ENCODE measurements around the gene SLC7A8.

Gene SLC7A8

GRCh38 chr14:23126548-23127278 is 56.7 kb downstream of the SLC7A8 start:
- DNase-seq (ENCODE audit: extremely low spot score): no peak
- POLR2A ChIA-PET: interaction anchor here (1.5 kb wide), 1 partner anchor 175 kb away, joined by 3 read pairs; no protein-coding TSS in a partner anchor
- no peak for TF ChIP-seq BHLHE40 (IDR thresholded peaks at IDR 0.05; ENCODE audit: borderline replicate concordance)
- no peak for TF ChIP-seq SUZ12 (IDR thresholded peaks at IDR 0.05)
- no peak for TF ChIP-seq FOXM1 (IDR thresholded peaks at IDR 0.05; ENCODE audit: borderline replicate concordance)
- no peak for TF ChIP-seq SP1 (IDR thresholded peaks at IDR 0.05)
- no peak for TF ChIP-seq ELF4 (IDR thresholded peaks at IDR 0.05)
- TF ChIP-seq FOXK2 (IDR thresholded peaks at IDR 0.05): no peak
- no peak for TF ChIP-seq LEF1 (IDR thresholded peaks at IDR 0.05; ENCODE audit: borderline replicate concordance)
- no peak for TF ChIP-seq TARDBP (IDR thresholded peaks at IDR 0.05)
- no peak for TF ChIP-seq HDGF (IDR thresholded peaks at IDR 0.05; ENCODE audit: borderline replicate concordance)
- no peak for TF ChIP-seq ARNT (IDR thresholded peaks at IDR 0.05)
- no peak for TF ChIP-seq FOXA1 (IDR thresholded peaks at IDR 0.05)
- CTCF ChIA-PET: no interaction called here

GRCh38 chr14:23125933-23126524 is 57.4 kb downstream of the SLC7A8 start:
- no peak for TF ChIP-seq HDGF (IDR thresholded peaks at IDR 0.05; ENCODE audit: borderline replicate concordance)
- TF ChIP-seq FOXM1 (IDR thresholded peaks at IDR 0.05; ENCODE audit: borderline replicate concordance): no peak
- TF ChIP-seq FOXA1 (IDR thresholded peaks at IDR 0.05): no peak
- no peak for TF ChIP-seq SP1 (IDR thresholded peaks at IDR 0.05)
- TF ChIP-seq FOXK2 (IDR thresholded peaks at IDR 0.05): no peak
- TF ChIP-seq L3MBTL2 (conservative IDR thresholded peaks at IDR 0.05): no peak
- no peak for TF ChIP-seq BHLHE40 (IDR thresholded peaks at IDR 0.05; ENCODE audit: borderline replicate concordance)
- no peak for TF ChIP-seq ELF4 (IDR thresholded peaks at IDR 0.05)
- no peak for TF ChIP-seq CTBP1 (IDR thresholded peaks at IDR 0.05; ENCODE audit: borderline replicate concordance)
- no peak for TF ChIP-seq NFRKB (IDR thresholded peaks at IDR 0.05)
- TF ChIP-seq ZNF384 (IDR thresholded peaks at IDR 0.05): no peak
- no peak for TF ChIP-seq SUZ12 (IDR thresholded peaks at IDR 0.05)
- no peak for TF ChIP-seq ARNT (IDR thresholded peaks at IDR 0.05)
- no peak for TF ChIP-seq LEF1 (IDR thresholded peaks at IDR 0.05; ENCODE audit: borderline replicate concordance)
- TF ChIP-seq PKNOX1 (IDR thresholded peaks at IDR 0.05): no peak
- TF ChIP-seq TARDBP (IDR thresholded peaks at IDR 0.05): no peak
- POLR2A ChIA-PET: interaction anchor here (1.5 kb wide), 1 partner anchor 176 kb away, joined by 3 read pairs; no protein-coding TSS in a partner anchor
- no peak for DNase-seq (ENCODE audit: extremely low spot score)
- CTCF ChIA-PET: no interaction called here

- no peak for DNase-seq (ENCODE audit: extremely low spot score)
- ChIA-PET CTCF (interaction anchor here (0.7 to 0.8 kb wide), 2 partner anchors 48 to 52 kb away, joined by 3 read pairs; no protein-coding TSS in a partner anchor), POLR2A (no interaction called here)
- TF ChIP-seq CTBP1 (IDR thresholded peaks at IDR 0.05; ENCODE audit: borderline replicate concordance) (no peak), LEF1 (IDR thresholded peaks at IDR 0.05; ENCODE audit: borderline replicate concordance) (no peak), SUZ12 (IDR thresholded peaks at IDR 0.05) (no peak), BHLHE40 (IDR thresholded peaks at IDR 0.05; ENCODE audit: borderline replicate concordance) (no peak), L3MBTL2 (conservative IDR thresholded peaks at IDR 0.05) (no peak), PKNOX1 (IDR thresholded peaks at IDR 0.05) (no peak), FOXA1 (IDR thresholded peaks at IDR 0.05) (no peak)
These were observed 58.4 kb downstream of the SLC7A8 start for GRCh38 chr14:23125011-23125410.

GRCh38 chr14:23124337-23124954 is 59.0 kb downstream of the SLC7A8 start:
- TF ChIP-seq FOXM1 (IDR thresholded peaks at IDR 0.05; ENCODE audit: borderline replicate concordance): no peak
- TF ChIP-seq NFRKB (IDR thresholded peaks at IDR 0.05): no peak
- TF ChIP-seq FOXK2 (IDR thresholded peaks at IDR 0.05): no peak
- TF ChIP-seq ZNF384 (IDR thresholded peaks at IDR 0.05): no peak
- no peak for DNase-seq (ENCODE audit: extremely low spot score)
- ChIA-PET POLR2A (no interaction called here), CTCF (interaction anchor here (0.8 kb wide), 1 partner anchor 47 kb away, joined by 3 read pairs; no protein-coding TSS in a partner anchor)

- ChIA-PET CTCF (interaction anchor here (0.6 to 1.3 kb wide), 4 partner anchors 46 to 169 kb away, joined by 3 to 4 read pairs (median 3); no protein-coding TSS in a partner anchor), POLR2A (interaction anchor here (0.9 kb wide), 1 partner anchor 61 kb away, joined by 5 read pairs; the partner anchor contains the start of gene SLC7A8)
- DNase-seq (ENCODE audit: extremely low spot score): no peak
These were observed 60.0 kb downstream of the SLC7A8 start for GRCh38 chr14:23123419-23123818.

More at GRCh38 chr14:23123419-23123818, 60.0 kb downstream of the SLC7A8 start:
- 0 out of 2 replicates have a peak, but pooled peaks have one; percentile 19 for TF ChIP-seq PKNOX1 (IDR thresholded peaks at IDR 0.05)
- TF ChIP-seq L3MBTL2 (conservative IDR thresholded peaks at IDR 0.05): no peak
- no peak for TF ChIP-seq FOXM1 (IDR thresholded peaks at IDR 0.05; ENCODE audit: borderline replicate concordance)
- TF ChIP-seq BHLHE40 (IDR thresholded peaks at IDR 0.05; ENCODE audit: borderline replicate concordance): no peak

All from HEK293T (cell line).